OCI-LY1 (cell line): ENCODE results near the gene MYADM.

Experiments
- H2AFZ ChIP-seq: fragments of 200-600 bp; sonication (generic), shearing (Covaris generic); 2 replicates; pipeline ENCODE4 v1.6.0; 2014; ENCODE audit warnings: antibody characterized with exemption, mild to moderate bottlenecking, low read length
- H3F3A ChIP-seq: fragments of 200-600 bp; sonication (generic), shearing (Covaris generic); 2 replicates; pipeline ENCODE4 v1.6.0; 2014; ENCODE audit warnings: mild to moderate bottlenecking, antibody characterized with exemption, low read length, moderate library complexity; ENCODE audit not compliant: insufficient read depth
- H3K27ac ChIP-seq: fragments of 200-600 bp; sonication (generic); 2 replicates; pipeline ENCODE4 v1.5.1; 2014; ENCODE audit warnings: low read length, mixed run types, mild to moderate bottlenecking, low read depth; ENCODE audit not compliant: poor library complexity, severe bottlenecking
- H3K27me3 ChIP-seq: fragments of 200-600 bp; sonication (generic); 2 replicates; pipeline ENCODE4 v1.6.0; 2014; ENCODE audit warnings: antibody characterized with exemption, mild to moderate bottlenecking, low read length, moderate library complexity; ENCODE audit not compliant: insufficient read depth
- H3K36me3 ChIP-seq: fragments of 200-600 bp; sonication (generic); 2 replicates; pipeline ENCODE4 v1.6.1; 2014; ENCODE audit warnings: mild to moderate bottlenecking, antibody characterized with exemption, low read length, moderate library complexity, mixed read lengths; ENCODE audit not compliant: insufficient read depth
- H3K4me1 ChIP-seq: fragments of 200-600 bp; sonication (generic); 2 replicates; pipeline ENCODE4 v1.5.1; 2014; ENCODE audit warnings: mild to moderate bottlenecking, low read length, moderate library complexity; ENCODE audit not compliant: insufficient read depth, severe bottlenecking
- H3K4me2 ChIP-seq: fragments of 200-600 bp; sonication (generic), shearing (Covaris generic); 2 replicates; pipeline ENCODE4 v1.6.1; 2014; ENCODE audit warnings: low read length
- H3K4me3 ChIP-seq: fragments of 200-600 bp; sonication (generic); 2 replicates; pipeline ENCODE4 v1.5.1; 2014; ENCODE audit warnings: low read length, low read depth, mild to moderate bottlenecking, mixed read lengths; ENCODE audit not compliant: poor library complexity, severe bottlenecking
- H3K79me2 ChIP-seq: fragments of 200-600 bp; shearing (Covaris generic); 2 replicates; pipeline ENCODE4 v1.6.1; 2016; ENCODE audit warnings: mixed run types, low read length, mixed read lengths; ENCODE audit not compliant: insufficient read depth
- H3K9ac ChIP-seq: fragments of 200-600 bp; sonication (generic), shearing (Covaris generic); 2 replicates; pipeline ENCODE4 v1.6.1; 2014; ENCODE audit warnings: mild to moderate bottlenecking, low read length, mixed read lengths
- H3K9me2 ChIP-seq: fragments of 200-600 bp; sonication (generic), shearing (Covaris generic); 2 replicates; pipeline ENCODE4 v1.6.1; 2014; ENCODE audit warnings: low read depth, mild to moderate bottlenecking, low read length, mixed read lengths
- H3K9me3 ChIP-seq: fragments of 200-600 bp; shearing (Covaris generic); 2 replicates; pipeline ENCODE4 v1.6.1; 2014; ENCODE audit warnings: low read length, mixed read lengths
- H4K20me1 ChIP-seq: fragments of 200-600 bp; sonication (generic), shearing (Covaris generic); 2 replicates; pipeline ENCODE4 v1.6.0; 2016; ENCODE audit warnings: mild to moderate bottlenecking, low read length; ENCODE audit not compliant: insufficient read depth
- CTCF ChIP-seq: fragments of 200-600 bp; sonication (generic), shearing (Covaris generic); IDR thresholded peaks from 2 replicates; pipeline ENCODE4 v1.5.1; 2017; ENCODE audit warnings: mild to moderate bottlenecking, antibody characterized with exemption, low read length, moderate library complexity, mixed read lengths
- EZH2 ChIP-seq: fragments of 200-600 bp; sonication (generic), shearing (Covaris generic); IDR thresholded peaks from 2 replicates; pipeline ENCODE4 v1.8.0; 2017; ENCODE audit warnings: borderline replicate concordance, mixed run types, mild to moderate bottlenecking, antibody characterized with exemption, low read length, moderate library complexity, mixed read lengths

Gene MYADM

GRCh38 chr19:53849237-53849676, 18.4 kb upstream of the MYADM start:
- TF ChIP-seq EZH2 (no peak), CTCF (no peak)
- Histone ChIP-seq H3K4me1 (no peaks in the 10 kb centered on the region), H3K9ac (no peak overlapping the region), H3K79me2 (no peaks in the 10 kb centered on the region), H3K9me2 (no peaks in the 10 kb centered on the region), H3K27me3 (no peaks in the 10 kb centered on the region), H3K27ac (no peak overlapping the region), H3F3A (no peaks in the 10 kb centered on the region), H3K4me2 (no peak overlapping the region), H3K4me3 (no peak overlapping the region), H3K36me3 (no peaks in the 10 kb centered on the region), H3K9me3 (no peaks in the 10 kb centered on the region), H4K20me1 (no peaks in the 10 kb centered on the region), H2AFZ (no peak overlapping the region)

- H3K27ac ChIP-seq, result no peak overlapping the region
- H2AFZ ChIP-seq, result no peak overlapping the region
- H3K36me3 ChIP-seq, result no peaks in the 10 kb centered on the region
- no peaks in the 10 kb centered on the region for H3K9me2 ChIP-seq
- TF ChIP-seq EZH2 (no peak), CTCF (no peak)
- no peak overlapping the region for H3K4me2 ChIP-seq
- no peaks in the 10 kb centered on the region for H4K20me1 ChIP-seq
- no peaks in the 10 kb centered on the region for H3K9me3 ChIP-seq
- no peaks in the 10 kb centered on the region for H3K79me2 ChIP-seq
- no peaks in the 10 kb centered on the region for H3K4me1 ChIP-seq
- no peak overlapping the region for H3K9ac ChIP-seq
- no peaks in the 10 kb centered on the region for H3K27me3 ChIP-seq
- no peaks in the 10 kb centered on the region for H3F3A ChIP-seq
- H3K4me3 ChIP-seq, result no peak overlapping the region
Measured at GRCh38 chr19:53853707-53854106, 14.0 kb upstream of the MYADM start.

- Histone ChIP-seq H3K4me2 (no peak overlapping the region), H2AFZ (no peak overlapping the region), H3K4me3 (no peak overlapping the region), H3K27me3 (no peaks in the 10 kb centered on the region), H3K27ac (no peak overlapping the region), H3K4me1 (no peaks in the 10 kb centered on the region), H3K9me3 (no peaks in the 10 kb centered on the region), H3K79me2 (no peaks in the 10 kb centered on the region), H3K36me3 (no peaks in the 10 kb centered on the region), H3K9ac (no peak overlapping the region), H4K20me1 (no peaks in the 10 kb centered on the region), H3F3A (no peaks in the 10 kb centered on the region), H3K9me2 (no peaks in the 10 kb centered on the region)
- TF ChIP-seq CTCF (no peak), EZH2 (no peak)
Measured at GRCh38 chr19:53864308-53864836, 3.3 kb upstream of the MYADM start.
